GM21360 (cell line): ENCODE results near the gene TGIF2LY.
"Not testable (repeated sequence)": the region's sequence is repeated elsewhere in the genome, so short reads cannot be mapped to it uniquely, and the experiment has no call there.

Experiments
- ATAC-seq: cut with Tn5 transposase; IDR thresholded peaks from one replicate; pipeline ENCODE4 v1.9.1; 2021; ENCODE audit warnings: mild to moderate bottlenecking, moderate library complexity; ENCODE audit not compliant: unreplicated experiment

The TGIF2LY gene

GRCh38 chrY:3578767-3579166 is at the start of gene TGIF2LY:
Gene TGIF2LY, plus strand, starts transcription at chrY:3579067. Its CDS starts 178 bp downstream, at chrY:3579245.
- not testable (repeated sequence) for ATAC-seq
